Measurements from ENCODE around the gene PUM1. TPM values are rescaled to one million over a fixed set of nuclear protein-coding genes. Genes with fewer than 3 reads are reported as not detected.

PUM1 gene
- total RNA-seq, 4 donors from 2014 or later: 75.1 to 104 (median 86.4) TPM

DNA sequence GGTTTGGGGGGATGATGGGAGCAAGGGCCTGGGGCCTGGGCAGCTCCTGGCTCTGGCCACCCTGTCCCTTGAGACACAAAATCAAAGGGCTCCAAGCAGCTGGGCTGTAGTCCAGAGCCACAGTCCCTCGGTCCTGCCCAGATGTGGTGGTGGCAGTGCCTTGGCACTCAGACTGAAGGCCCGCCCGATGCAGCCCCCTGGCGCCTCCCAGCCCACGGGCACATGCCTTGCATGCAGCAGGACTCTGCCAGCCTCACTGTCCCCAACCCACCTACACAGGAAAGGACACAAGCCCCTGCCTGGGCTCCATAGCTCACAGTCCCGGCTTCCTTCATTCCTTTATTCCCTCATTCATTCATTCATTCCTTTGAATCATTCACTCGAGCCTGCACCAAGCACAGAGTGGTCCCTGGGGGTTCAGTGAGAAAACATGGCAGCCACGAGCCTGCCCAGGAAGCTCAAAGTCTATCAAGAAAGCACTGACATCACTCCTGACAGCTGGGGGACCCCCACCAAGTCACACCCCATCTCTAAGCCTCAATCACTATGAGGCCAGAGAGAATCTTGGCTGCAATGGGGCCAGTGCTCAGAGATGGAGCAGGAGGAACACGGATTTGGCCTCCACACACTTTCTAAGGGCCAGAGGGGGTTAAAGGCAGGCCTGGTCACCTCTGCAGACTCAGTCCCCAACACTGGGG, 162.8 kb downstream of the PUM1 start:
- TF ChIP-seq, protein P1, sequence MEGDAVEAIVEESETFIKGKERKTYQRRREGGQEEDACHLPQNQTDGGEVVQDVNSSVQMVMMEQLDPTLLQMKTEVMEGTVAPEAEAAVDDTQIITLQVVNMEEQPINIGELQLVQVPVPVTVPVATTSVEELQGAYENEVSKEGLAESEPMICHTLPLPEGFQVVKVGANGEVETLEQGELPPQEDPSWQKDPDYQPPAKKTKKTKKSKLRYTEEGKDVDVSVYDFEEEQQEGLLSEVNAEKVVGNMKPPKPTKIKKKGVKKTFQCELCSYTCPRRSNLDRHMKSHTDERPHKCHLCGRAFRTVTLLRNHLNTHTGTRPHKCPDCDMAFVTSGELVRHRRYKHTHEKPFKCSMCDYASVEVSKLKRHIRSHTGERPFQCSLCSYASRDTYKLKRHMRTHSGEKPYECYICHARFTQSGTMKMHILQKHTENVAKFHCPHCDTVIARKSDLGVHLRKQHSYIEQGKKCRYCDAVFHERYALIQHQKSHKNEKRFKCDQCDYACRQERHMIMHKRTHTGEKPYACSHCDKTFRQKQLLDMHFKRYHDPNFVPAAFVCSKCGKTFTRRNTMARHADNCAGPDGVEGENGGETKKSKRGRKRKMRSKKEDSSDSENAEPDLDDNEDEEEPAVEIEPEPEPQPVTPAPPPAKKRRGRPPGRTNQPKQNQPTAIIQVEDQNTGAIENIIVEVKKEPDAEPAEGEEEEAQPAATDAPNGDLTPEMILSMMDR (IDR thresholded peaks at IDR 0.05; ENCODE audit: low read depth): no peak

DNA sequence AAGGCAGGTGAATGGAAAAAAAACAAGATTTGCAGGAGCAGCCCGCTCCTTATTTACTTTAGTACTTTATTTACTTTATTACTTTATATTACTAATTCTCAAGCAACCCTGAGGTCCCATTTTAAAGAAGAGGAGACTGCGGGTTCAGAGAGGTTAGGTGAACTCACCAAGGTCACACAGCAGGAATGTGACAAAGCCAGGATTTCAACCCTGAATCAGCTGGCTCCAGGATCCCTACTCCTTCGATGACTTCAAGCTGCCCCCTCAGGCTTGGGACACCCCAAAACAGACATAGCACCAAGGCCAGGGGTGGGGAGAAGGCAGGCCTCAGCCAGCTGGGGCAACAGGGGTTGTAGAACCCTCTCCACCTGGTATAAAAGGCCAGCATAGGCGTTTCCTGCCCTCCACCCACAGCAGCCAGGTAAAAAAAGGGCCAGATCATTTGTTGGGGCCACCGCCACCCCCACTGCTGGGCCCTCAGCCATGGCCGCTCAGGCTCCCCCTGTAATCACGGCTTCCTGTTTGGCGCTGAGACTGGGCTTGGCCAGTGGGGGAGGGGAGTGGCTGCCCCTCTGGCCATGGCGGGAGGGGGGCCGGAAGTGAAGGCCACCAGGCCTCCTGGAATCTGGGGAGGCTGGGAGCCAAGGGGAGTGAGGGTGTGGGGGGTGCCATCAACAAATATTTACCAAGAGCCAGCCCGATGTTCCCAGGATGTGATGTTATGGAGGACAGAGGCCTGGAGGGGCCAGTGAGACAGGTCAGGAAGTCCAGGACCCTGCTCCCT, 163.5 kb downstream of the PUM1 start:
- TF ChIP-seq, protein P1 (IDR thresholded peaks at IDR 0.05; ENCODE audit: low read depth): no peak

DNA sequence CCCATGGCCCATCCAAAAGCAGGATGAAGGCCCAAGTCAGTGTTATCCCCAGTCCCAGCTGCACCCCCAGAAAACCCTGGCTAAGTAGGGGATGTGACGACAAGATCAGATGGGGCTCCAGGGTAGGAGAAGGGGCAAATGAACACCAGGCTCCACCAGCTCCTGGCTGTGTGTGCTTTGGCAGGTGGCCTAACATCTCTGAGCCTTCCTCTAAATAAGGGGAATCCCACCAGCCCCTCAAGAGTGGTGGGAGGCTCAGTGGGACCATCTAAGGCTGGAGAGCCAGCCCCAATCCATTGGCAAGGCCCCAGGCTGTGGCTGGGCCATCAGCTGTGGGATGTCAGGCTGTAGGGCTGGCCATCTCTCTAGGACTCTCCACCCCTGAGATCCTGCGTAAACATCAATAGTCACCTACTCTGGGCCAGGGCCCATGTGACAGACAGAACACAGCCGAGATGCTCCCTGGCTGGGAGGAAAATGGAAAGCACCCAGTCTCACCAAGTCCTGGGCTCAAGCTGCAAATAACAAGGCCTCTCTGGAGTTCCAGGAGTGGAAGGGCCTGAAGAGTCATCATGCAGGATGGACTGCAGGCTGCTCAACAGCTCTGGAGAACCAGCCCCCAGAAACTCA, 164.5 kb downstream of the PUM1 start:
- TF ChIP-seq, protein P1 (IDR thresholded peaks at IDR 0.05; ENCODE audit: low read depth): no peak

DNA sequence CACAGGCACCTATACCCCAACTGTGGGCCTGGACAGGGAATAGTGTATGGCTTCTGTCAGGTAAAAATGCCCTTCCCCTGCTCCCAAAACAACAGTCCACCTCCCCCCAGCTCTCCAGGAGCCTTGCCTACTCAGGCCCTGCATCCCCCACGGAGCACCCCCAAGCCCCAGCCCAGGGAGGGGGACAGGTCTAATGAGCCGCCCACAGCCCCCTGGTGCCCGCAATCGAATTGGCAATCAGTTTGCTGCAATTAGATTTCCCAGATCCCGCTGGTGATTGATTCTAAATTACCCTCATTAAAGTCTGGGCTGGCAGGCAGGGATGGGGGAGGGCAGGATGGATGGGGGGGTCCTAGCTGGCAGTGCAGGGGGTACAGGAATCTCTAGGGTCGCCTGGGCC, 165.0 kb downstream of the PUM1 start:
- TF ChIP-seq, protein P1 (IDR thresholded peaks at IDR 0.05; ENCODE audit: low read depth): no peak

DNA sequence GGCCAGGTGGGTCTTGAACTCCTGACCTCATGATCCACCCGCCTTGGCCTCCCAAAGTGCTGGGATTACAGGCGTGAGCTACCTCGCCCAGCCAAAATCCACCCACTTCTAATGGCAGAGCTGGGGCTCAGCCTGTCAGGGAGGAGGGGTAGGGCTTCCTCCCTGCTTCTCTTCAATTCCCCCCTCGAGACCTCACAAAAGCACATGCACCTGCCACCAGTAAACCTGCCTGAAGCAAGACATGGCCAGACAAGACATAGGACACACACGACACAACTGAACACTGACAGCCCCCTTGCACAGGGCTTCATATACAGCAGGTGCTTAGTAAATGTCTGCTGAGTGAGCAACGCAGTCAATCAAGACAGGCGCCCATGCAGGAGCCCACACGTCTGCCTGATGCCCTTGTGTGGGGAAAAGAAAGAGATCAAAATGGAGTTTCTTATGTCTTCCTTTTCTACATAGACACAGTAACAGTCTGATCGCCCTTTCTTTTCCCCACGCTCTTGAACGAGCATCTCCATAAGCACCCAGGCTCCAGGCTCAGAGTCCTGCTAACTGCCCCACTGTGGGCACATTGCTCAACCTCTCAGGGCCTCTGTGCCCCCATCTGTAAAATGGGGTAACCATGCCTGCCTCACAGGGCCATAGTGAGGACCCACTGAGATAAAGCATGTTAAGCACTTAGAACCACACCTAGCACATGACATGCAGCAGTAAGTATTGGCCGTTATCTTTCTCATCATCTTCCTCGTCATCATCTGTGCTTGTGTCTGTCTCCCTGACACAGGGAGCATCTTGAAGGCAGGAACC, 165.7 kb downstream of the PUM1 start:
- TF ChIP-seq, protein P1 (IDR thresholded peaks at IDR 0.05; ENCODE audit: low read depth): no peak

DNA sequence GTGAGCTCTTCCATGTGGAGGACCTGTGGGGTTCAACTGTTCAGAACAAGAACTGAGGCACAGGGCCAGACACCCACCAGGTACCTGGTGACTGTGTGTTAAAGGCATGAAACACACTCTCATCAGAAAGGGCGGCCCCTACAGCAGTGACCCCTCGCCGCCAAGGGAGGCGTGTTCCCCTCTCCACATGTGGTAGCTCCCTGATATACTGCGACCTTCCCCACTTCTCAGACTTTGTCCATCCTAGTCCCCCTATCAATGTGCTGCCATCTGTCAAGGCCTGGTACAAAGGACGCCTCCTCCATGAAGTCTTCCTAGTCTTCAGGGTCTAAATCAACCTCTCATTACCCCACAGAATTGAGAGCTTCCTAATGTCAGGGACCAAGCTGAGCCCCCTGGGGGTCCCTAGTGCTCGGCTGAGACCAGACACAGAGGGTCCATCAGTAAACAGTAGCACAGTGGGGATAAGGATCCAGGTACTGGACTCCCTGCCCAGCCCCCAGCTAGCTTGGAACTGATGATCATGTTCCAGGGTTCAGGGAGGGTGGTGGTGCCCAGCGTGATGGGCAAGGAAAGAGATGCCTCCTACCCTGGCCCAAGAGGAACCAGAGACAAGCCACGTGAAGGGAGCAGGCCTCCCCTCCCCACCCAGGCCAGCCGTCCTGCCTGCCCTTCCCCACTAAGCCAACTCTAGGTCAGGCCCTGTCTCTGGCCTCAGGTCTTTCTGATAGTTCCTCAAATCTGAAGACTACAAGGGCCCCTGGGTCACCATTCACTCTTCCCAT, 167.3 kb downstream of the PUM1 start:
- TF ChIP-seq, protein P1 (IDR thresholded peaks at IDR 0.05; ENCODE audit: low read depth): no peak

All from subcutaneous adipose tissue (tissue), 4 donors.